ENCODE data around the gene KBTBD6. TPM values are rescaled to one million over a fixed set of nuclear protein-coding genes. Genes with fewer than 3 reads are reported as not detected.

KBTBD6 gene
- total RNA-seq, 1 experiment from 2014 or later, result 8.2 TPM

GRCh38 chr13:41157048-41157717 lies 24.6 kb upstream of the KBTBD6 start:
- DNase-seq (ENCODE audit: unreplicated experiment), result no peak
- intact Hi-C loops (cut with micrococcal nuclease), result no loop called here
- Mint-ChIP-seq H3K4me1 (ENCODE audit: insufficient read depth, unreplicated experiment) (no peaks in the 10 kb centered on the region), H3K4me3 (ENCODE audit: unreplicated experiment) (no peak overlapping the region), H3K27ac (ENCODE audit: low read depth, unreplicated experiment) (peak overlapping the region; percentile 19), H3K9me3 (ENCODE audit: unreplicated experiment) (peaks cover 9% of the 10 kb centered on the region), H3K36me3 (ENCODE audit: insufficient read depth, unreplicated experiment) (no peaks in the 10 kb centered on the region), H3K27me3 (ENCODE audit: insufficient read depth, unreplicated experiment) (no peaks in the 10 kb centered on the region)
- BruUV-seq (replicated peaks), result no TSS peak
- ChIA-PET POLR2A (interaction anchor here (0.6 to 1.6 kb wide), 3 partner anchors 10 to 98 kb away, joined by 3 read pairs; no protein-coding TSS in a partner anchor), CTCF (interaction anchor here (0.9 kb wide), 1 partner anchor 11 kb away, joined by 3 read pairs; no protein-coding TSS in a partner anchor)
- TF ChIP-seq CTCF (IDR thresholded peaks at IDR 0.05; ENCODE audit: unreplicated experiment), result no peak

GRCh38 chr13:41156620-41157019 lies 24.0 kb upstream of the KBTBD6 start:
- no peak for DNase-seq (ENCODE audit: unreplicated experiment)
- CTCF ChIA-PET, result interaction anchor here (0.6 to 0.9 kb wide), 2 partner anchors 10 to 11 kb away, joined by 3 to 6 read pairs; no protein-coding TSS in a partner anchor
- POLR2A ChIA-PET, result interaction anchor here (0.6 to 0.7 kb wide), 2 partner anchors 10 to 97 kb away, joined by 3 read pairs; no protein-coding TSS in a partner anchor
- TF ChIP-seq CTCF (IDR thresholded peaks at IDR 0.05; ENCODE audit: unreplicated experiment), result no peak
- intact Hi-C loops (cut with micrococcal nuclease), result no loop called here
- H3K27ac Mint-ChIP-seq (ENCODE audit: low read depth, unreplicated experiment), result peak overlapping the region; percentile 19
- H3K4me1 Mint-ChIP-seq (ENCODE audit: insufficient read depth, unreplicated experiment), result no peaks in the 10 kb centered on the region
- H3K9me3 Mint-ChIP-seq (ENCODE audit: unreplicated experiment), result peaks cover 15% of the 10 kb centered on the region
- H3K27me3 Mint-ChIP-seq (ENCODE audit: insufficient read depth, unreplicated experiment), result no peaks in the 10 kb centered on the region
- no TSS peak for BruUV-seq (replicated peaks)
- no peaks in the 10 kb centered on the region for H3K36me3 Mint-ChIP-seq (ENCODE audit: insufficient read depth, unreplicated experiment)
- no peak overlapping the region for H3K4me3 Mint-ChIP-seq (ENCODE audit: unreplicated experiment)

DNA sequence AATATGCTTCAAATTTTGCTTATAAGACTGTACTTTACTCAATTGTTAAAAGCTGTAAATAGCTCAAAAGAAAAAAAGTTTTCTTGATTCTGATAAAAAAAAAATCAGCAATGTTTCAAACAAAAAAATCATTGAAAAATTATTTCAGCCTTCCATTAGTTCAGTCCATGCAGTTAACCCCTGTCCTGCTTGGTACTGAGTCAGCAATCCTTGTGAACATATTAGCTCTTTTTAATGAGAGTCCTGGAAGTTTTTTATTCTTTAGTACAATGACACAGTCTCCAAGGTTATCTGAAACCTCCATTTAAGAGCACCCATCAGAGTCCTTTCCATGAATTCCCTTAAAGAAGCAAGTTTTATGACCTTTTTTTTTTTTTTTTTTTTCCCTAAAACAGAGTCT lies 21.4 kb upstream of the KBTBD6 start:
- Mint-ChIP-seq H3K27ac (ENCODE audit: low read depth, unreplicated experiment) (no peak overlapping the region), H3K27me3 (ENCODE audit: insufficient read depth, unreplicated experiment) (no peaks in the 10 kb centered on the region), H3K36me3 (ENCODE audit: insufficient read depth, unreplicated experiment) (no peaks in the 10 kb centered on the region), H3K4me1 (ENCODE audit: insufficient read depth, unreplicated experiment) (no peaks in the 10 kb centered on the region), H3K9me3 (ENCODE audit: unreplicated experiment) (peaks cover 37% of the 10 kb centered on the region), H3K4me3 (ENCODE audit: unreplicated experiment) (no peak overlapping the region)
- POLR2A ChIA-PET, result interaction anchor here (1.2 kb wide), 1 partner anchor 11 kb away, joined by 3 read pairs; no protein-coding TSS in a partner anchor
- no peak for DNase-seq (ENCODE audit: unreplicated experiment)
- intact Hi-C loops (cut with micrococcal nuclease), result no loop called here
- CTCF ChIA-PET, result interaction anchor here (0.6 kb wide), 1 partner anchor 61 kb away, joined by 4 read pairs; no protein-coding TSS in a partner anchor
- TF ChIP-seq CTCF (IDR thresholded peaks at IDR 0.05; ENCODE audit: unreplicated experiment), result no peak
- BruUV-seq (replicated peaks), result no TSS peak

DNA sequence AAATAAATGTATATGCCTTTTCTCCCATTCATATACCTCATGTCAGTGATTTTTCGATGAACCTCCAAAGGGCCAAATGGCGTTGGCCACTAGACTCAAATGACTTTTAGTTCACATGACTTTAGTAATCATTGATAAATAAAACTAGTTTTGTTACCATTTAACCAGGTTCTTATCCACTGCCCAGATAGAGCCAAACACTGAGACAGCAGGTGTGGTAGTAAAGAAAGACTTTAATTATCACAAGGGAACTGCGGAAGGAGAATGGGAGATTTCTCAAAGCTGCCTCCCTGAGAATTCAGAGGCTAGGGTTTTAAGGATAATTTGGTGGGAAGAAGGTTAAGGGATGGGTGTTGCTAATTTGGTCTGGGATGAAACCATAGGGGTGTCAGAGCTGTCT lies 19.4 kb upstream of the KBTBD6 start:
- H3K27me3 Mint-ChIP-seq (ENCODE audit: insufficient read depth, unreplicated experiment), result no peaks in the 10 kb centered on the region
- peaks cover 51% of the 10 kb centered on the region for H3K9me3 Mint-ChIP-seq (ENCODE audit: unreplicated experiment)
- no peak overlapping the region for H3K27ac Mint-ChIP-seq (ENCODE audit: low read depth, unreplicated experiment)
- POLR2A ChIA-PET, result no interaction called here
- BruUV-seq (replicated peaks), result no TSS peak
- H3K4me1 Mint-ChIP-seq (ENCODE audit: insufficient read depth, unreplicated experiment), result no peaks in the 10 kb centered on the region
- no peak overlapping the region for H3K4me3 Mint-ChIP-seq (ENCODE audit: unreplicated experiment)
- TF ChIP-seq CTCF (IDR thresholded peaks at IDR 0.05; ENCODE audit: unreplicated experiment), result no peak
- peaks cover 6% of the 10 kb centered on the region for H3K36me3 Mint-ChIP-seq (ENCODE audit: insufficient read depth, unreplicated experiment)
- DNase-seq (ENCODE audit: unreplicated experiment), result no peak
- intact Hi-C loops (cut with micrococcal nuclease), result no loop called here
- CTCF ChIA-PET, result interaction anchor here (0.8 kb wide), 1 partner anchor 9 kb away, joined by 3 read pairs; no protein-coding TSS in a partner anchor
